Transverse colon (tissue), 4 donors: ENCODE data around the gene CDC42EP5. TPM values are rescaled to one million over a fixed set of nuclear protein-coding genes. Genes with fewer than 3 reads are reported as not detected.

Experiments used
- DNase-seq: peaks from one replicate; pipeline ENCODE4 v3.0.0-alpha.2; 2019
- H3K27ac ChIP-seq, 4 donors: fragments of 200-600 bp; sonication (generic); 2 replicates each; pipeline ENCODE4 v1.5.1; 2016 to 2018; ENCODE audit warnings: inconsistent platforms in 4 of 4
- H3K27me3 ChIP-seq: fragments of 200-600 bp; sonication (generic); 2 replicates; pipeline ENCODE4 v1.5.1; 2017; ENCODE audit warnings: inconsistent platforms
- H3K36me3 ChIP-seq, 4 donors: fragments of 200-600 bp; sonication (generic); 2 replicates each; pipeline ENCODE4 v1.5.1; 2017 to 2019; ENCODE audit warnings: inconsistent platforms in 4 of 4
- H3K4me1 ChIP-seq, 4 donors: fragments of 200-600 bp; sonication (generic); 2 replicates each; pipeline ENCODE4 v1.5.1; 2017 to 2020; ENCODE audit warnings: inconsistent platforms in 4 of 4
- H3K4me3 ChIP-seq, 4 donors: fragments of 200-600 bp; sonication (generic); 1 replicate in 1 of 4; 2 replicates in 3 of 4; pipeline versions ENCODE4 v1.5.1 to v1.6.1; 2017 to 2019; ENCODE audit warnings: inconsistent platforms in 4 of 4
- H3K9me3 ChIP-seq, 2 donors: fragments of 200-600 bp; sonication (generic); 2 replicates each; pipeline ENCODE4 v1.5.1; 2017 to 2019; ENCODE audit warnings: inconsistent platforms in 2 of 2
- CTCF ChIP-seq, 5 experiments: fragments of 200-600 bp in 3 of 5; fragments of 450-650 bp in 2 of 5; sonication (generic) in 3 of 5; IDR thresholded peaks; 1 replicate in 2 of 5; 2 replicates in 3 of 5; pipeline ENCODE4 v1.5.1; 2016 to 2017; ENCODE audit warnings: antibody characterized with exemption in 5 of 5, inconsistent platforms in 3 of 5, mild to moderate bottlenecking in 2 of 5, moderate library complexity in 1 of 5
- EP300 ChIP-seq: sonication (generic); formaldehyde crosslinking; IDR thresholded peaks from one replicate; pipeline ENCODE4 v1.6.1; 2017; ENCODE audit warnings: antibody characterized with exemption, low read depth
- POLR2A ChIP-seq: fragments of 450-650 bp; IDR thresholded peaks from one replicate; pipeline ENCODE4 v1.6.1; 2016; ENCODE audit warnings: antibody characterized with exemption, mild to moderate bottlenecking, moderate library complexity
- POLR2AphosphoS5 ChIP-seq, 3 donors: sonication (generic); formaldehyde crosslinking; IDR thresholded peaks; one replicate each; pipeline ENCODE4 v1.6.1; 2016; ENCODE audit warnings: antibody characterized with exemption in 3 of 3
- WGBS, 2 donors: methylation state at CpG; one replicate each; pipeline ENCODE4 v1.1.5; 2018; ENCODE audit warnings: low coverage in 1 of 2; 5-methylcytosine and 5-hydroxymethylcytosine counted together
- in situ Hi-C, 4 donors: fragments of 200-750 bp; cut with MboI; loops; one replicate each; pipeline versions ENCODE4 v1.15.0 to v1.15.1; 2017; ENCODE audit warnings: low sequenced_read_pairs in 3 of 4, low pct_ligation_motif_present in 1 of 4, low pct_unique_long_range_greater_than_20kb in 1 of 4
- intact Hi-C: fragments of 100-400 bp; cut with DNase I; formaldehyde crosslinking; loops from one replicate; pipeline ENCODE4 v1.15.1; 2023; ENCODE audit warnings: low total_unique reads
- total RNA-seq, 4 donors: library from RNA; depleted of rRNA; stranded (reverse); fragments of >200 nt; gene quantifications; one replicate each; pipeline ENCODE4 v1.1.0, GENCODE V29; 2016

The CDC42EP5 gene
- total RNA-seq, 4 donors from 2014 or later = 210 to 231 (median 214) TPM

- no peak for TF ChIP-seq POLR2A
- no peak for TF ChIP-seq POLR2AphosphoS5 (IDR thresholded peaks at IDR 0.05)
- no peak for TF ChIP-seq EP300
- no peak for TF ChIP-seq CTCF (IDR thresholded peaks at IDR 0.05)
- no peak overlapping the region for H3K4me3 ChIP-seq
- H3K27ac ChIP-seq = no peak overlapping the region
- intact Hi-C loops = no loop called here
- H3K36me3 ChIP-seq = no peaks in the 10 kb centered on the region
- no peak for DNase-seq
- H3K9me3 ChIP-seq = no peaks in the 10 kb centered on the region
- H3K27me3 ChIP-seq = peaks cover 8% of the 10 kb centered on the region
- in situ Hi-C loops = no loop called here
- H3K4me1 ChIP-seq = peaks cover 0 to 8% (median 2%) of the 10 kb centered on the region in 4 donors
- WGBS, 2 donors = 79 to 81% methylated on average over 10 of the region's 10 CpGs
Measured at GRCh38 chr19:54436628-54437252, 36.4 kb downstream of the CDC42EP5 start.

DNA sequence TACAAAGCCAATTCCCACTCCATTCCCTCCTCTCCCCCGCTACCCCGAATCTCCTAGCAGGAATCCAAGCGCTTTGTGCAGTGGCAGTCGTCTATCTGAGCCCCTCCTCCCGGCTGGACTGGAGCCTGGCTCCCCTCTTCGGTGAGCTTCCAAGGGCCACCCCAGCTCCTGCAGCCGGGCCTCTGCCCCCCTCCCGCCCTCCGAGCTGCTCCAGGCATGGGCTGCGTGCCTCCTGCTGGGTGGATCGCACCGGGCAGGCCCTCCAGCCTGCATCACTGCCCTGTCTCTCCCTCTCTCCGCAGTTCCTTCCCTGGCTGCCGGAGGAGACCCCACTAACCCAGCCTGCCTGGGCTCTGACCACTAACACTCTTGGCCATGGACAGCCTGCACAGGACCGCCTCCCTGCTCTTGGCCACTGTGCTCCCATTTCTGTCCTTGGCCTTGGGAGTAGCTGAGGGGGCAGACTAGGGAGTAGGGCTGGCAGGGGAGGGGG lies 37.0 kb downstream of the CDC42EP5 start:
- in situ Hi-C loops (no loop called here), intact Hi-C loops (no loop called here)
- TF ChIP-seq EP300 (no peak), POLR2AphosphoS5 (IDR thresholded peaks at IDR 0.05) (no peak), CTCF (IDR thresholded peaks at IDR 0.05) (no peak), POLR2A (no peak)
- no peak overlapping the region for H3K27ac ChIP-seq
- H3K27me3 ChIP-seq = peaks cover 14% of the 10 kb centered on the region
- H3K4me1 ChIP-seq = peaks cover 0 to 10% (median 7%) of the 10 kb centered on the region in 4 donors
- H3K4me3 ChIP-seq = no peak overlapping the region
- 76% methylated on average over 15 of the region's 15 CpGs; no CpG with 5 or more reads in 1 of the 2 donors for WGBS, 2 donors
- no peaks in the 10 kb centered on the region for H3K36me3 ChIP-seq
- no peak for DNase-seq
- H3K9me3 ChIP-seq = no peaks in the 10 kb centered on the region

DNA sequence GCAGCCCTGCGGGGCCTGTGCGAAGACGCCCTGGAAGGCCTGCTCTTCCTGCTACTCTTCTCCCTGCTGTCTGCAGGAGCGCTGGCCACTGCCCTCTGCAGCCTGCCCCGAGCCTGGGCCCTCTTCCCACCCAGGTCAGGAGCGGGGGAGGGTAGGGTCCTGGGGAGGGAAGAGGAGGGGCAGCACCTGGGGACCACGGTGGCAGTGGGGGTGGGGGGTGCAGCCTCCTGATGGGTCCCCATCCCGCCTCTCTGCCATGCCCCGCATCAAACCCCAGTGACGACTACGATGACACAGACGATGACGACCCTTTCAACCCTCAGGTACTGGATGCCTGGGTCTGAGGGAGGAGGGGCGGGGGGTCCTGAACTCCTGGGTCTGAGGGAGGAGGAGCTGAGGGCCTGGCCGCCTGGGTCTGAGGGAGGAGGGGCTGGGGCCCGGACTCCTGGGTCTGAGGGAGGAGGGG lies 37.5 kb downstream of the CDC42EP5 start:
- Histone ChIP-seq H3K27ac (no peak overlapping the region), H3K36me3 (no peaks in the 10 kb centered on the region), H3K27me3 (peaks cover 19% of the 10 kb centered on the region), H3K4me3 (no peak overlapping the region), H3K4me1 (peaks cover 0 to 15% (median 11%) of the 10 kb centered on the region in 4 donors), H3K9me3 (no peaks in the 10 kb centered on the region)
- WGBS, 2 donors = 61% methylated on average over 15 of the region's 16 CpGs; no CpG with 5 or more reads in 1 of the 2 donors
- intact Hi-C loops (no loop called here), in situ Hi-C loops (no loop called here)
- TF ChIP-seq EP300 = no peak
- no peak for DNase-seq

DNA sequence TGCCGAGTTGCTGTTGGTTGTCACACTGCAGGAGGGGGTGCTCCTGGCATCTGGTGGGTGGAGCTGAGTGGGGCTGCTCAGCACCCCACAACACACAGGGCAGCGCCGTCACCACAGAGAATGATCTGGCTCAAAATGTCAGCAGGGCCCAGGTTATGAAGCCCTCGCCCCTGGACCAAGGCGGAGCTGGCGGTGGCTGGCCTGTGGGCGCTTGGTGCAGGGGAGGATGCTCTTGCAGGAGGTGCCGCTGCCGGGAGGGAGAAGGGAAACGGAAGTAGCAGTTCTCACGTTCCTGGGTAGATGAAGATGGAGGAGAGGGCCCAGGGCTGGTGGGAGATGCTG lies 38.3 kb downstream of the CDC42EP5 start:
- Histone ChIP-seq H3K9me3 (no peaks in the 10 kb centered on the region), H3K36me3 (no peaks in the 10 kb centered on the region), H3K27me3 (peaks cover 27% of the 10 kb centered on the region), H3K4me3 (no peak overlapping the region), H3K4me1 (peaks cover 5 to 22% (median 16%) of the 10 kb centered on the region in 4 donors), H3K27ac (no peak overlapping the region)
- TF ChIP-seq POLR2AphosphoS5 (IDR thresholded peaks at IDR 0.05) (no peak), POLR2A (no peak), EP300 (no peak)
- 30% methylated on average over 10 of the region's 11 CpGs; no CpG with 5 or more reads in 1 of the 2 donors for WGBS, 2 donors
- DNase-seq = no peak
- in situ Hi-C loops (no loop called here), intact Hi-C loops (no loop called here)

DNA sequence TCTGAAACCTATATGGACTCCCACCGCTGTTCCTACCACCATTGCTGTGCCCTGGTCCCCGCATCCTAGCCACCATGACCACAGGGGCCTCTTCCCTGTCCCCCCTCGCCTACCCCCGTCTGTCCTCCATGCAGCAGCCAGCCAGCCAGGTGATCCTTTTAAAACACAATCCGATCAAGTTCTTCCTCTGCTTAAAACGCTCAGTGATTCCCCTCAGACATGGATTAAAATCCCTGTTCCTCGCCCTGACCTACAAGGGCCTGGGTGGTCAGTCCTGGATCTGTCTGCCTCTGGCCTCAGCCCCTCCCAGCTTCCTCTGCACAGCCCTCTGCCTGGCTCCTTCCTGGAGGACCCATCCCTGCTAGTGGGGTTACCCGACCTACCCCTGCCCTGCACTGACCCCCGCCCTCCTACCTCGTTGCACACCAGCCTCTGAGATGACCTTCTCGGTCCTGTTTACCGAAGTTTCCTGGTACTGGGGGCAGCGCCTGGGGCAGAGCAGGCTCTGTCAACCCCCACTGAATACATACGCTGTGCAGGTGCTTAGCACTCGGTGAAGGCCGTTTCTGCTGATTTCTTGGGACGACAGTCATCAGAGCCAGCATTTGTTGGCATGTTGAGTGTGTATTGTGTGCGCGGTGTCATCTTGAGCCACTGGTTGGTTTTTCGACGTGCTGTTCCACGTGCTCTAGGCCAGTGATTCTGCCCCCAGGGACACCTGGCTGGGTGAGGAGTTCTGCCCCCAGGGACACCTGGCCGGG lies 38.8 kb downstream of the CDC42EP5 start:
- no peak for TF ChIP-seq EP300
- no peak for TF ChIP-seq POLR2A
- TF ChIP-seq POLR2AphosphoS5 (IDR thresholded peaks at IDR 0.05) = no peak
- TF ChIP-seq CTCF (IDR thresholded peaks at IDR 0.05) = no peak
- DNase-seq = no peak
- H3K27ac ChIP-seq = no peak overlapping the region
- no peaks in the 10 kb centered on the region for H3K36me3 ChIP-seq
- peaks cover 5 to 22% (median 16%) of the 10 kb centered on the region in 4 donors for H3K4me1 ChIP-seq
- no peak overlapping the region for H3K4me3 ChIP-seq
- in situ Hi-C loops (no loop called here), intact Hi-C loops (no loop called here)
- peaks cover 32% of the 10 kb centered on the region for H3K27me3 ChIP-seq
- 46 to 80% methylated on average over 1 to 23 of the region's 23 CpGs for WGBS, 2 donors
- no peaks in the 10 kb centered on the region for H3K9me3 ChIP-seq
